SK-N-SH treated with all-trans-retinoic acid at 6 μM for 48 hours (cell line): ENCODE measurements around the gene CNGB1.

Source experiments
- ATAC-seq: fragments of 200-7000 bp; cut with Tn5 transposase; 3 replicates; pipeline ENCODE4 v1.9.1; 2020; ENCODE audit warnings: mild to moderate bottlenecking, moderate library complexity
- ARNTL ChIP-seq: fragments of 450-650 bp; formaldehyde crosslinking; IDR thresholded peaks from 2 replicates; pipeline ENCODE4 v1.5.0; 2020; ENCODE audit warnings: low read depth, mild to moderate bottlenecking, moderate library complexity, borderline replicate concordance
- BACH2 ChIP-seq: fragments of 250-450 bp; sonication (Bioruptor Pico); IDR thresholded peaks from 2 replicates; pipeline ENCODE4 v1.9.0; 2021; ENCODE audit warnings: mild to moderate bottlenecking, borderline replicate concordance
- CREB5 ChIP-seq: fragments of 250-450 bp; sonication (Bioruptor Pico); IDR thresholded peaks from 2 replicates; pipeline ENCODE4 v1.5.1; 2020; ENCODE audit warnings: low read depth, mild to moderate bottlenecking, moderate library complexity
- CSDC2 ChIP-seq: fragments of 250-450 bp; sonication (Bioruptor Pico); IDR thresholded peaks from 2 replicates; pipeline ENCODE4 v1.5.0; 2020; ENCODE audit warnings: mild to moderate bottlenecking, moderate library complexity
- CSRNP3 ChIP-seq: fragments of 250-450 bp; sonication (Bioruptor Pico); IDR thresholded peaks from 2 replicates; pipeline ENCODE4 v1.5.1; 2021; ENCODE audit warnings: mild to moderate bottlenecking, moderate library complexity
- ESRRG ChIP-seq: fragments of 250-450 bp; sonication (Bioruptor Pico); IDR thresholded peaks from 2 replicates; pipeline ENCODE4 v1.6.1; 2021; ENCODE audit warnings: mild to moderate bottlenecking
- GLIS3 ChIP-seq: fragments of 250-450 bp; sonication (Bioruptor Pico); IDR thresholded peaks from 2 replicates; pipeline ENCODE4 v1.5.0; 2020; ENCODE audit warnings: mild to moderate bottlenecking, moderate library complexity
- ISL1 ChIP-seq: fragments of 250-450 bp; sonication (Bioruptor Pico); IDR thresholded peaks from 2 replicates; pipeline ENCODE4 v2.1.2; 2022; ENCODE audit warnings: mild to moderate bottlenecking, moderate library complexity
- OSR1 ChIP-seq: fragments of 250-450 bp; sonication (Bioruptor Pico); IDR thresholded peaks from 2 replicates; pipeline ENCODE4 v1.8.0; 2022; ENCODE audit warnings: moderate library complexity, mild to moderate bottlenecking, inconsistent platforms
- PATZ1 ChIP-seq: fragments of 250-450 bp; sonication (Bioruptor Pico); IDR thresholded peaks from 2 replicates; pipeline ENCODE4 v1.8.0; 2020; ENCODE audit warnings: mild to moderate bottlenecking, moderate library complexity, borderline replicate concordance
- POU6F1 ChIP-seq: fragments of 250-450 bp; sonication (Bioruptor Pico); IDR thresholded peaks from 2 replicates; pipeline ENCODE4 v1.8.0; 2021; ENCODE audit warnings: low read depth, mild to moderate bottlenecking, moderate library complexity, borderline replicate concordance
- PPARA ChIP-seq: fragments of 250-450 bp; sonication (Bioruptor Pico); IDR thresholded peaks from 2 replicates; pipeline ENCODE4 v1.5.0; 2020; ENCODE audit warnings: mild to moderate bottlenecking, borderline replicate concordance
- RARB ChIP-seq: fragments of 250-450 bp; sonication (Bioruptor Pico); IDR thresholded peaks from 2 replicates; pipeline ENCODE4 v1.8.0; 2021; ENCODE audit warnings: mild to moderate bottlenecking, moderate library complexity
- SNAI2 ChIP-seq: fragments of 250-450 bp; sonication (Bioruptor Pico); IDR thresholded peaks from 2 replicates; pipeline ENCODE4 v1.5.0; 2020; ENCODE audit warnings: mild to moderate bottlenecking, moderate library complexity
- TCF4 ChIP-seq: fragments of 250-450 bp; sonication (Bioruptor Pico); IDR thresholded peaks from 2 replicates; pipeline ENCODE4 v1.8.0; 2021; ENCODE audit warnings: mild to moderate bottlenecking, moderate library complexity, borderline replicate concordance
- TOX ChIP-seq: fragments of 250-450 bp; sonication (Bioruptor Pico); IDR thresholded peaks from 2 replicates; pipeline ENCODE4 v1.8.0; 2021; ENCODE audit warnings: mild to moderate bottlenecking, moderate library complexity, borderline replicate concordance
- TSHZ2 ChIP-seq: fragments of 250-450 bp; sonication (Bioruptor Pico); IDR thresholded peaks from 2 replicates; pipeline ENCODE4 v1.5.0; 2020; ENCODE audit warnings: mild to moderate bottlenecking, moderate library complexity
- ZC3H10 ChIP-seq: fragments of 250-450 bp; sonication (Bioruptor Pico); IDR thresholded peaks from 2 replicates; pipeline ENCODE4 v1.5.1; 2021; ENCODE audit warnings: mild to moderate bottlenecking, moderate library complexity
- ZFP3 ChIP-seq: fragments of 250-450 bp; sonication (Bioruptor Pico); IDR thresholded peaks from 2 replicates; pipeline ENCODE4 v1.5.0; 2020; ENCODE audit warnings: mild to moderate bottlenecking, moderate library complexity
- ZFP30 ChIP-seq: fragments of 450-650 bp; formaldehyde crosslinking; IDR thresholded peaks from 2 replicates; pipeline ENCODE4 v1.5.0; 2022; ENCODE audit warnings: mild to moderate bottlenecking, moderate library complexity
- ZNF565 ChIP-seq: fragments of 450-650 bp; formaldehyde crosslinking; conservative IDR thresholded peaks from 2 replicates; pipeline ENCODE4 v1.5.0; 2020; ENCODE audit warnings: low read depth, mild to moderate bottlenecking, moderate library complexity
- ZNF70 ChIP-seq: fragments of 450-650 bp; formaldehyde crosslinking; IDR thresholded peaks from 2 replicates; pipeline ENCODE4 v1.5.0; 2020; ENCODE audit warnings: mild to moderate bottlenecking, moderate library complexity
- ZNF8 ChIP-seq: fragments of 450-650 bp; formaldehyde crosslinking; IDR thresholded peaks from 2 replicates; pipeline ENCODE4 v1.5.0; 2020; ENCODE audit warnings: mild to moderate bottlenecking, moderate library complexity

Gene CNGB1

GRCh38 chr16:57949013-57949412, 21.9 kb downstream of the CNGB1 start:
- TF ChIP-seq CSRNP3 (CRISPR knock-in tag) (no peak), SNAI2 (CRISPR knock-in tag) (no peak), GLIS3 (no peak), CREB5 (no peak), RARB (CRISPR knock-in tag) (no peak), TOX (no peak), ZFP30 (CRISPR knock-in tag) (no peak), ZFP3 (CRISPR knock-in tag) (no peak), TSHZ2 (CRISPR knock-in tag) (no peak), POU6F1 (CRISPR knock-in tag) (no peak), ZC3H10 (CRISPR knock-in tag) (no peak), ISL1 (CRISPR knock-in tag) (no peak), BACH2 (no peak), PPARA (no peak), ZNF70 (no peak), PATZ1 (CRISPR knock-in tag) (no peak), ESRRG (CRISPR knock-in tag) (no peak)
- no peak for ATAC-seq

- no peak for ATAC-seq
Measured at GRCh38 chr16:57948027-57948426, 22.9 kb downstream of the CNGB1 start.

More at GRCh38 chr16:57948027-57948426, 22.9 kb downstream of the CNGB1 start:
- no peak for TF ChIP-seq PPARA
- TF ChIP-seq ZNF70, result no peak
- no peak for TF ChIP-seq ZNF565 (CRISPR knock-in tag)
- TF ChIP-seq CREB5, result no peak
- no peak for TF ChIP-seq ISL1 (CRISPR knock-in tag)
- no peak for TF ChIP-seq GLIS3
- no peak for TF ChIP-seq BACH2
- no peak for TF ChIP-seq ESRRG (CRISPR knock-in tag)
- TF ChIP-seq TSHZ2 (CRISPR knock-in tag), result no peak
- TF ChIP-seq ZNF8 (CRISPR knock-in tag), result no peak
- TF ChIP-seq RARB (CRISPR knock-in tag), result no peak
- no peak for TF ChIP-seq OSR1 (CRISPR knock-in tag)
- TF ChIP-seq CSDC2 (CRISPR knock-in tag), result no peak
- no peak for TF ChIP-seq CSRNP3 (CRISPR knock-in tag)
- TF ChIP-seq ZFP3 (CRISPR knock-in tag), result no peak
- no peak for TF ChIP-seq POU6F1 (CRISPR knock-in tag)
- TF ChIP-seq TCF4 (CRISPR knock-in tag), result no peak
- TF ChIP-seq ARNTL, result no peak
